GM21576 (cell line): ENCODE measurements around the gene RDH8.
"Not testable (repeated sequence)": the region's sequence is repeated elsewhere in the genome, so short reads cannot be mapped to it uniquely, and the experiment has no call there.

Experiments
- ATAC-seq: cut with Tn5 transposase; IDR thresholded peaks from one replicate; pipeline ENCODE4 v1.9.1; 2021; ENCODE audit warnings: mild to moderate bottlenecking, moderate library complexity; ENCODE audit not compliant: unreplicated experiment

Gene RDH8

DNA sequence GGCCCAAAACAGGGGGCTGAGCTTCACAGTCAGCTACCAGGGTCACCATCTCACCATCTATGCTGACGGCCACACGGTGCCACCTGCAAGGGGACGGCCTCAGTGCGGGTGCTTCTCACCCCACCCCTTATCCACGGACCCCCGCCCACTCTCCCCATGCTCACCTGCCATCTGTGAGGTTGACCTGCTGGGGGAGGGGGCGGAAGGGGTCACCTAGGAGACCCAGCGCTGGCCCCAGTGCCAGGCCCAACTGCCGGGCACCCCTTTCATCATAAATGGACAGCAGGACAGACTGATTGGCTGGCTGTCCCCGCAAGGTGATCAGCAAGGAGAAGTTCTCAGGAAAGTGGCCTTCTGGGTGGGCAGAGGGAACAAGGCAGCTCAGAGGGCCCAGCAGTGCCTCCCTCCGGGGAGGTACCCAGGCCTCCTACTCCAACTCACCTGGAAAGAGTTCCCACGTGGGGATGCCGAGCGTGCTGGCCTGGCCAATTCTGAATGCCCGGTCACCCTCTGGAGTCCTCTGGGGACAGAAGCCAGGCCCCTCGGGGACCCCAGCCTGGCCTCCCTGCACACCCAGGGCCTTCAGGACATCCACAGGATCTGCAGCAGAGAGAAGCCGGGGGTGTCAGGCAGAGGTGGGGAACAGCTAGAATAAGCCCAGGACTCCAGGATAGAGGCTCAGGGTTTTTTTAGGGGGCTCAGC is 7.5 kb upstream of the RDH8 start:
- ATAC-seq, result no peak

DNA sequence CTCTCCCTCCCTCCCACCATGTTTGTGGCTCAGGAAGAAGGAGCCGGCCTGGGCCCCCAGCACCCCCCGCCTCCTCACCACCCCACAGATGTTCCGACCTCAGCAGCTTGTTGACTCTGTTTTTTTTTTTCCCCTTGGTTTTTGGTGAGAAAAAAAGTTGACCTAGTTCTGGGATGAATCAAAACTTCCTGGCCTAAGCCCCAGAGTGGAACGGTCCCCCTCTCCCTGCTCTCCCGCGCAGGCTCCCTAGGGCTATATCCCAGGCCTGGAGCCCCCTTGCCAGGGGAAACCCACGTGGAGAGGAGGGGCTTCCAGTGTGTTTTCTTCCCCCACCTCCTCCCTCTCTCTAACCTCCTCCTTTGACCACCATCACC is 7.0 kb upstream of the RDH8 start:
- no peak for ATAC-seq

DNA sequence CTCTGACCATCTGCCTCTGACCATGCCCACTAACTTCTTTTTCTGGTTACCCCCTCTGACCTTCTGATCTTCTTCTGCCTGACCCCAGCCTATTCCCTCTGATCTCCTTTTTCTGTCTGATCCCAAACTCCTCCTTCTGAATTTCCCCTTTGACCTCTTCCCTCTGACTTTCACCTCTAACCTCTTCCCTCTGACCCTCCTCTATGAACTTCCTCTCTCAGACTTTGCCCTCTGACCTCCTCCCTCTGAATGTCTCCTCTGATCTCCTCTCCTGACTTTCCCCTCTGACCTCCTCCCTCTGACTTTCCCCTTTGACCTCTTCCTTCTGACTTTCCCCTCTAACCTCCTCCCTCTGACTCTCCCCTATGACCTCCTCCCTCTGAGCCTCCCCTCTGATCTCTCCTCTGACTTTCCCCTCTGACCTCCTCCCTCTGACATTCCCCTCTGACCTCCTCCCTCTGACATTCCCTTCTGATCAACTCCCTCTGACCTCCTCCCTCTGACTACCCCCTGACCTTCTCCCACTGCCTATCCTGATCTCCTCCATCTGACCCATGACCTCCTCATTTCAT is 6.4 kb upstream of the RDH8 start:
- no peak for ATAC-seq

DNA sequence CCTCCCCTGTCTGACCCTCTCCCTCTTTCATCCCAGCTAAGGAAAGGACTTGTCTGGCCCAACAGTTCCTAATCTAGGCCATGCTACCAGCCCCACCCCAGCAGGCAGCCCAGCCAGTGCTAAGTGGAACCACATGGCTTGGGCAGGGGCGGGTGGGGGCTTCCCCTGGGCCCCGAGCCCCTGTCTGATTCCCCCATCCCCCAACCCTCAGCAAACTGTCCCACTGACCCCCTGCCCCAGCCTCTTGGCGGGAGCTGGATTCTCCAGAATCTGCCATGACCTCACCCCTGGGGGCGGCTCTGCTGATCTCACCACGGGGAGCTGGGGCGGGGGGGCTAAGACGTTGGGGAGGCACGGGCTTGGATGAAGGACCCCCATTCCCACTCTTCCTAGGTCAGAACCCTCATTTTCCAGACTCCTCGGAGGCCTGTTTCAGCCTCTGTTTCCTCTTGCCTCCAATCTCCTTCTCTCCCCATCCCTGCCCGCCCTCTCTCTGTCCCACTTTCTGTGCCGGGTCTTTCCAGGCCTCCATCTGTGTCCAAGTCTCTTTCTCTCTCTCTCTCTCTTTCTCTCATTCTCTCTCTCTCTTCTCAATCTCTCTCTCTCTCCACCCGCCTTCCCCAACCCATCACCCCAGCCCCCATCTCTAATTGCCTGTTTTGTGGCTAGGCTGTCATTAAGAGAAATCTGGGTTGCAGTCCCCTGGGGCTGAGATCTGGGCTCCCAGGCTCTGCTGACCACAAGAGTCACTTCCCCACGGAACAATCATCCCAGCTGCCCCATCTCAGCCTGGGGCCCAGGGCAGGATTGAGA is 5.7 kb upstream of the RDH8 start:
- no peak for ATAC-seq

DNA sequence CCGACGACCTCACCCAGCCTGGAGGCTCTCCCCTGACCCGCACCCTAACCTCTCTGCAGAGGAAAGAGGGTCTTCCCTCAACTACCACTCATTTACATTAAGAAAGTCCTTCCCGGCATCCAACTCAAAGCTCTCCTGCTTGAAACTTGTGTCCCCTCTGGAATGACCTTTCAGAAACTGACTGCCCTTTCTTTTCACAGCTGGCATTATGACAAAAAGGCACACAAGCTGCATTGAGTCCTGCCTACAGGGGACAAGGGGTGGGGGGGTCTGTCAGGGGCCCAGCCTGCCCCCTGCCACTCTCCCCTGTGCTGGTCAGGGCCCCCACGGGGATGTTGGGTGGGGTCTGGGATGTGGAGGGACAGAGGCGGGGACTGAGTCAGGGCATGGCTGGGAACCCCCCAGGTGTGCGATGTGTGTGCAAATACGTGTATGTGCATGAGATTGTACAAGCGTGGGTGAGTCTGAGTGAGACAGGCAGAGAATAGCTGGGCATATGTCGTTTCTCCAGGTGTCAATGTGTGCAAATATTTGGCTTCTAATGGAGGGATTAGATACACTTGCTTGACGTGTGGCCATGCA is 5.0 kb upstream of the RDH8 start:
- ATAC-seq, result no peak

DNA sequence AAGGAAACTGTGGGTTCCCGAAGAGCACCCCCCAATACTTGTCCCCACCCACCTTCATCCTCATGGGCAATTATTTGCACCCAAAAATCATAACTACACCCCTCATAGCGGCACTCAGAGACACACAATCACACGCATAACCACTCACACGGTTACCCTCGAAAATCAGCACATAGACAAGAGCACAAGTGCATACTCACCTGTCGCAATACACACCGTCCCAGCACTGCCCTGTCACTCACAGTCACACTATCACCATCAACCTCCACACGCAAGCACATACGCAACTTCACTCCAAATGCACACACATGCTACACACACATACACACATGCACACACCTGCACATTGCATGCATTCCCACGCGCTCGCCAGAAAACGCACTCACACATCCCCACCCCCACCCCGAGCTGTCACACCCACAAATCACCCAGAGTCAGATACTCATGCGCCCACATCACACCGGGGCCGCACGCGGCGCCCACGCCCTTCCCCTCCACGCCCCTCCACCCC is 3.5 kb upstream of the RDH8 start:
- ATAC-seq, result no peak

DNA sequence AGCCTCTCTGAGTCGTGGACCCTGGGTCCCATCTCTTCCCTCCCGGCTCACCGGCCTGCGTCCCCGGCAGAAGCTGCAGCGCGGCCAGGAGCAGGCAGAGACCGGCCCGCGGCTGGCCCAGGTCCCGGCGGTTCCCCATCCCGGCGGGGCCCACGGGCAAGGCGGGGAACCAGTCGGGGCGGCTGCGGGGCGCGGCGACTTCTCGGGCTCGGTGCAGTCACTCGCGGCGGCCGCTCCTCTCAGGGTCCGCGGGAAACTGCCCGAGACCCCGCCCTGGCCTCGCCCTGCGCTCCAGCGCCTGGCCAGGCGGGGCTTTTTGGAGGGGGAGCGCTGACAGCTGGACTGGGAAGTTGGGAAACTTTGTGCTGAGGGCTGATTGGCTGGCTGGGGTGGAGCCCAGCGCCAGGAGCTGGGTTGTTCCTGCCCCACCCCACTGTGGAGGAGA is 3.0 kb upstream of the RDH8 start, which contains the start of gene COL5A3:
Gene COL5A3 (minus strand): TSS at position 258 of the 445 bp plus-strand sequence. CDS start 119 bp downstream, at position 139.
- no peak for ATAC-seq

DNA sequence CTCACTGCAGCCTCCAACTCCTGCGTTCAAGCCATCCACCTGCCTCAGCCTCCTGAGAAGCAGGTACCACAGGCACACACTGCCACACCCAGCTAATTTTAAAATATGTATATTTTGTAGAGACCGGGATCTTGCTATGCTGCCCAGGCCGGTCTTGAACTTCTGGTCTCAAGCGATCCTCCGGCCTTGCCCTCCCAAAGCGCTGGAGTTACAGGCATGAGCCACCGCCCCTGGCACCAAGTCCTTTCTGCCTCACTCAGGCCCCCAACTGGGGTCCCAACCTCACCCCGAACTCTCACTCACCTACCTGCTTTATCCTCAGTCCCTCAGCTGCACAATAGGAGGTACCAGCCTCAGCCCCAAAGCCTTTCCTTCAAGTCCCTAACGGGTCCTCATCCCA is 2.3 kb upstream of the RDH8 start:
- ATAC-seq, result no peak

DNA sequence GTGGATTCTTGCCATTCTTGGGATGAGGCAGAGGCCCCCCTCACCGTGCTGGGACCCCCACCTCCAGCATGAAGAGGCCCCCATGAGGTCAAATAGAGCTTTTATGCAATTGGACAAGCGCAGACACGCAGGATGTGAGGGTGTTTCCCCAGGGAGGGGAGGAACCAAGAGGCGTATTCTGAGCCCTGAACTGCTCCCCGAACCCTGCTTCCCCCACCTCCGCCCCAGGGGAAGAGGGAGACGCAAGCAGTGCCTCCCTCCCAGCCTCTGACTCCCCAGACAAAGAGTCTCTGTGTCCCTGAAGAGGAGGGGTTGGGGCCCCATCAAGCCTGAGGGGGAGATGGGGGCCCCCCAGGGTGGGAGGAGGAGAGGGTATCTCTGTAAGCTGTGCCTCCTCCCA is 1.3 kb upstream of the RDH8 start:
- ATAC-seq, result no peak

DNA sequence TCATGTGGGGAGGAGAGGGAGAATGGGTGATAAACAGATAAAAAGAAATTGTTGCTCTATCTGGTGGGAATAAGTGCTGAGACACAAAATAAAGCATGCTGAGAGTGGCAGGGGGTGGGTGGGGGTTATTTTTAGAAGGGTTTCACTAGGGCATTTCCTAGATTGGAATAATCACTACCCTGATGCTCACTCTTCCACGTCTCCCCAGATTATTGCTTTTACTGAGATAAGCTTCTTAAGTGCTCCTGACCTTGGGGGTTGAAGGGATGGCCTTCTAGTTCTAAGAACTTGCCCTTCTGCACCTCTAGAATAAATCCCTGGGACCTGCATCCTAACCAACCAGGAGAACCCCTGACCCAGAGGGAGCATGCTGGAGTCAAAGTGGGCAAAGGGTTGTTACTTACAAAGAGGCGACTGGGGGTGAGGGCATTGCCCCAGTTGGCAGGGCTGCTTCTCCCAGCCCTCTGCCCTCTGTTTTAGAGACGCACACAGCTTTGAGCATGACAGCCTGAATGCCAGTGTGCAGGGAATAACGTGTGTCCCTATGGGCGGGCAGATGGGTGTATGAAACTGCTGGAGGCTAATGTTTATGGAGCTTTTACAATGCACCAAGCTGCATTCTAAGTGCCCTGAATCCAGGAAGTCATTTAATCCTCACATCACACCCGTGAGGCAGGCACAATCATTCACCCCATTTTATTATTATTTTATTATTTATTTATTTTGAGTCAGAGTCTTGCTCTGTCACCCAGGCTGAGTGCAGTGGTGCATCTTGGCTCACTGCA is 743 bp downstream of the RDH8 start:
- no peak for ATAC-seq

DNA sequence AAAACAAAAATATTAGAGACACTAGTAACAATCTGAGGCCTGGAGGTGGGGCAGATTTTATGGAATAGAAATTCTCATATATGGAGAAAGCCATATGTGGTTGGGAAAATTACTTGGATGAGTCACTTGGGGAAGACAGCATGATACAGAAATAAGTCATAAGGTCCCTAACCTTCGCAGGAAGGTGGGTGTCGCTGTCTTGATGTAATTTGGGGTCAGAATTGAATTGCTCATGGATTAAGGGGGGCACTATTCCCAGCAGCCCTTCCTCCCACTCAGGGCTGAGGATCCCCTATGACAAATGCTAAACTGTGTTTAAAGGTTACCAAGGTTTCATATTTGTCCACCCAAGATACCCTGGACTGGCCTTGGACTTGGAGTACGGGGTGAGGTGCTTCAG is 5.0 kb downstream of the RDH8 start:
- no peak for ATAC-seq

DNA sequence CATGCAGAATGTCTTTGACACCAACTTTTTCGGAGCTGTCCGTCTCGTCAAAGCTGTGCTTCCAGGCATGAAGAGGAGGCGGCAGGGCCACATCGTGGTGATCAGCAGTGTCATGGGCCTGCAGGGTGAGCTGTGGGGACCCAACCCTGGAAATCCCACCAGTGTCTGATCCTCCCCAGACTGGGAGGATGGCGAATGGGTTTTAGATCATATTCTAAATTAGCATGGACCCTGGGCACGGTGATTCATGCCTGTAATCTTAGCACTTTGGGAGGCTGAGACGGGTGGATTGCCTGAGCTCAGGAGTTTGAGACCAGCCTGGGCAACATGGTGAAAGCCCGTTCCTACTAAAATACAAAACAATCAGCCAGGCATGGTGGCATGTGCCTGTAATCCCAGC is 5.5 kb downstream of the RDH8 start:
- no peak for ATAC-seq

DNA sequence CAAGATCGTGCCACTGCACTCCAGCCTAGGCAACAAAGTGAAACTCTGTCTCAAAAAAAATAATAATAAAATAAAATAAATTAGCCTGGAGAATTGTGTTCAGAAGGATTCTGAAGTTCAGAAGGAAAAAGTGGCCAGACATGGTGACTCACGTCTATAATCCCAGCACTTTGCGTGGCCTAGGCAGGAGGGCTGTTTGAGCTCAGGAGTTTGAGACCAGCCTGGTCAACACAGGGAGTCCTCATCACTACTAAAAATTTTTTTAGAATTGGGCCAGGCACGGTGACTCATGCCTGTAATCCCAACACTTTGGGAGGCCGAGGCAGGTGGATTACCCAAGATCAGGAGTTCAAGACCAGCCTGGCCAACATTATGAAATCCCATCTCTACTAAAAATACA is 6.0 kb downstream of the RDH8 start:
- no peak for ATAC-seq

DNA sequence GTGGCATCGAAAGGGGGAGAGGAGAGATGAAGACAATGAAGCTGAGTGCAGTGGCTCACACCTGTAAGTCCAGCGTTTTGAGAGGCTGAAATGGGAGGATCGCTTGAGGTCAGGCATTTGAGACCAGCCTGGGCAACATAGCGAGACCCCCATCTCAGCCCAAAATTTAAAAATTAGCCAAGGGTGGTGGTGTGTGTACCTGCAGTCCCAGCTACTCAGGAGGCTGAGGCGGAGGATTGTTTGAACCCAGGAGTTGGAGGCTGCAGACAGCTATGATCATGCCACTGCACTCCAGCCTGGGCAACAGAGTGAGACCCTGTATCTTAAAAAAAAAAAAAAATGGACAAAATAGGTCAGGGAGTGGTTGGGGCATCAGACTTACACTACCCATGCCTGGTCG is 7.6 kb downstream of the RDH8 start:
- no peak for ATAC-seq

DNA sequence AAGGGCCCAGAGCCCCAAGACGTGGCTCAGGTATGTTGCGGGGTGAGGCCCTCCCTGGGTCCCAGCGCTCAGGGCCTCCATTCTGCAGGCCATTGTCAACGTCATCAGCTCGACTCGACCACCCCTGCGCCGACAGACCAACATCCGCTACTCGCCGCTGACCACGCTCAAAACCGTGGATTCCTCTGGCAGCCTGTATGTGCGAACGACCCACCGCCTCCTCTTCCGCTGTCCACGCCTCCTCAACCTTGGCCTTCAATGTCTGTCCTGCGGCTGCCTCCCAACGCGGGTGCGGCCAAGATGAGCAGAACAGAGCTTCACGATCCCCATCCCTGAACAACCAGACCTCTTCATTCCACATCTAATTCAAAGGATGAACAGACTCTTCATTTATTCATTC is 8.2 kb downstream of the RDH8 start:
- ATAC-seq, result no peak

DNA sequence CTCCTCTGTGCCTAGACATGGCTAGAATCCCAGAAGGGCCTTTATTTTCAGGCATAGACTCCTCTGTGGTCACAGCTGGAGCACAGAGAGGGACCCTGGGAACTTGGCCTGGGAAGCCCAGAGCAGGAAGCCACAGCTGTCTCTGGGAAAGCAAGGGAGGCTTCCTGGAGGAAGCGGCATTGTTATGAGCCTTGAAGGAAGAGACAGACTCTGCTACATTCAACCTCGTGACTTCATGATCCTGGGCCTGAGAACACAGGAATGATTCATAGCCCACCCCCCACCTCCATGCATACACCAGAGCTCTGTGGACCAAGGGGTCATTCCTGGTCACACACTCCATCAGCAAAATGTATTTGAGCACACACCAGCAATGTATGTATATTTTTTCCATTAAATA is 8.6 kb downstream of the RDH8 start:
- ATAC-seq, result no peak

DNA sequence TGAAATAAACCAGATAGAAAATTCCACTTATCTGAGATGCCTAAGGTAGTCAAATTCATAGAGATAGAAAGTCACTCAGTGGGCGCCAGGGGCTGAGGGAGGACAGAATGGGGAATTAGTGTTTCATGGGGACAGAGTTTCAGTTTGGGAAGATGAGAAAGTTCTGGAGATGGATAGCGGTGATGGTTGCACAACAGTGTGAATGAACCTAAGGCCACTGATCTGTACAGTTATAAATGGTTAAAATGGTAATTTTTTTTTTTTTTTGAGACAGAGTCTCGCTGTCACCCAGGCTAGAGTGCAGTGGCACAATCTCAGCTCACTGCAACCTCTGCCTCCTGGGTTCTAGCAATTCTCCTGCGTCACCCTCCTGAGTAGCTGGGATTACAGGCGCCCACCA is 9.8 kb downstream of the RDH8 start:
- ATAC-seq, result not testable (repeated sequence)

DNA sequence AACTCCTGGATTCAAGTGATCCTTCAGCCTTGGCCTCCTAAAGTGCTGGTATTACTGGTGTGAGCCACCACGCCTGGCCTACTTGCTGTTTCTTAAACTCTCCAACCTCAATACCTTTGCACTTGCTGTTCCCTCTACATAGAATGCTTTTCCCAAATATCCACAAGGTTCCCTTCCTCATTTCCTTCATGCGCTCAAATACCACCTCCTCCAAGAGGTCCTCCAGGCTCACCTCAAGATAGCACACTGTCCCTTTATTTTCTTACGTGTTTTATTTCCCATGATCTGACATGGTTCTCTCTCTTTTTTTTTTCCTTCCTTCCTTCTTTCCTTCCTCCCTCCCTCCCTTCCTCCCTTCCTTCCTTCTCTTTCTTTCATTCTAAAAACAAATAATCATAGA is 13.5 kb downstream of the RDH8 start:
- no peak for ATAC-seq

DNA sequence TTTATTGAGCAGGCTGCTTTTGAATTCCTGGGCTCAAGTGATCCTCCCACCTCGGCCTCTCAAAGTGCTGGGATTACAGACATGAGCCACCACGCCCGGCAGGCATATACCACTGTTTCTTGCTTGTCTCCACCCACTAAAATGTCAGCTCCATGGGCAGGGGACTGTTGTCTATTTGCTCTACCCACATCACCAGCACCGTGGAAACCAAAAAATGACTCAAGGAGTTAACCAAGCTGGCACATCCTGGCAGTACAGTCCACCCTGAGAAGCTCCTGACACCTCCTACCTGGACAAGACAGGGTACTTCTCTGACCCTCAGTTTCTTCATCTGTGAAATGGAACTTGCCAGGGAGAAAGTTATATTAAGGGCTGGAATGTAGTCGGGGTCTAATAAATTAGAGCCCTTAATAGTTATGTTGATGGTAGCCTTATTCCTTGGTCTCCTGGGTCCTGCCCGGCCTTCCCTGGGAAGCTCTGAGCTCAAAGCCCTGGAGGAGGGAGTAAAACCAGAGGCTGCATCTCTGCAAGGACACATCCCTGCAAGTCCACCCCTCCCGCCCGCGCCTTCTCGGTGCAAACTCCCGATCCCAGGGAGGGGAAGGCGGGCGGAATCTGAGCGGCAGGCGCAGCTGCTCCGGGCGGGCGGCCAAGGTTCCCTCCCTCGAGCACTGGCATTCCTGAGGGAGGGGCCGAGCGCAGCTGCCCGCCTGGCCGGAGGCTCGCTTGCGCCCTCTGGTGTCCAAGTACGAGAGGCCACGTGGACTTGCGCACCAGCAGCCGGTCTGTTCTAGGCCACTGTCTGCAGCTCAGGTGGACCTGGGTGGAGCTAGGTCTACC is 14.1 kb downstream of the RDH8 start:
- no peak for ATAC-seq

DNA sequence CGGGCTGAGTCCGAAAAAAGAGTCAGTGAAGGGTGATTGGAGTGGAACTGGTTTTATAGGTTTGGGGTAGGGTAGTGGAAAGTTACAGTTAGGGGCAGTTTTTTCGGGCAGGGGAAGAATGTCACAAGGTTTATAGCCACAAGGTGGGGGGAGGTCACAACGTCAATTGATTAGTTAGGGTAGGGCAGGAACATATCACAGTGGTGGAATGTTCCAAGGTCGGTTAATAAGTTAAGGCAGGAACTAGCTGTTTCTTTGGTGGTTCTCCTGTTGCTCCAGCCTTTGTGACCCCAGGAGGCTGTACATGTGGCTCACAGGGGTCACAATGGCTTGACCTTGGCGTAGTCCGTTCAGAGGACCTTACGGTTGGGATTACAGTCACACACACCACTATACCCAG is 20.3 kb downstream of the RDH8 start:
- ATAC-seq, result no peak
